ENCODE data around the gene ATP11B.

GRCh38 chr3:182763896-182764295 is 29.4 kb upstream of the ATP11B start:
- TF ChIP-seq CTCF (IDR thresholded peaks at IDR 0.05) (no peak), POLR2A (IDR thresholded peaks at IDR 0.05) (no peak), EP300 (IDR thresholded peaks at IDR 0.05) (no peak)
